ENCODE results near the gene SFXN5. TPM values are rescaled to one million over a fixed set of nuclear protein-coding genes. Genes with fewer than 3 reads are reported as not detected.

Gene SFXN5
- total RNA-seq, 1 donor from 2014 or later: 13.1 TPM

GRCh38 chr2:72979896-72980295 lies 91.6 kb downstream of the SFXN5 start:
- DNase-seq (no peak), ATAC-seq (peak; percentile 91)
- H3K27me3 ChIP-seq: no peaks in the 10 kb centered on the region
- intact Hi-C loops (cut with DNase I): no loop called here
- H3K36me3 ChIP-seq: no peaks in the 10 kb centered on the region
- no peak overlapping the region for H3K4me3 ChIP-seq
- H3K4me1 ChIP-seq: no peaks in the 10 kb centered on the region
- H3K9me3 ChIP-seq: no peaks in the 10 kb centered on the region
- no peak for TF ChIP-seq CTCF (IDR thresholded peaks at IDR 0.05)
- H3K27ac ChIP-seq: no peak overlapping the region

DNA sequence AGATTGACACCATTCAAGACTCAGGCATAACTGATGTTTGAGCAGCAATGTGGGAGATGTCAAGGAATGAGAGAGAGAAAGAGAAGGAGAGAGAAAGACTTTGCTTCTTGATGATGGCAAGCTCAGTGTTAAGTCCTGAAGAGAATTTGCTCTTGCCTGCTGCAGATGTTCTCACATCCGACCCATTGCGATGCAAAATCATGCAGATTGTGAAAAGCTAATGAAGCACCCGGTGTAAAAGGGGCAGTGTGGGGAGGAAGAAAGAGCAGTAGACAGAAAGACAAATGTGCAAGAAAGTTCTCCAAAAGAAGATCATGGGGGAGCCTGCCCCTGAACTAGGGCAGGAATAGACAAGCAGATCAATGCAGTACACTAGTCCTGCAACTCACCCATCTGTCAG lies 96.5 kb downstream of the SFXN5 start:
- intact Hi-C loops (cut with DNase I): no loop called here
- no peak for ATAC-seq
- Histone ChIP-seq H3K27me3 (no peaks in the 10 kb centered on the region), H3K27ac (no peak overlapping the region), H3K9me3 (no peaks in the 10 kb centered on the region), H3K36me3 (no peaks in the 10 kb centered on the region), H3K4me3 (no peak overlapping the region), H3K4me1 (no peaks in the 10 kb centered on the region)
- no peak for TF ChIP-seq CTCF (IDR thresholded peaks at IDR 0.05)
- DNase-seq: no peak

- Histone ChIP-seq H3K9me3 (no peaks in the 10 kb centered on the region), H3K36me3 (no peaks in the 10 kb centered on the region), H3K4me1 (no peaks in the 10 kb centered on the region), H3K27me3 (no peaks in the 10 kb centered on the region), H3K4me3 (no peak overlapping the region), H3K27ac (no peak overlapping the region)
- TF ChIP-seq CTCF (IDR thresholded peaks at IDR 0.05): no peak
- intact Hi-C loops (cut with DNase I): no loop called here
- DNase-seq: no peak
- ATAC-seq: no peak
These were observed 97.1 kb downstream of the SFXN5 start for GRCh38 chr2:72974436-72974754.

DNA sequence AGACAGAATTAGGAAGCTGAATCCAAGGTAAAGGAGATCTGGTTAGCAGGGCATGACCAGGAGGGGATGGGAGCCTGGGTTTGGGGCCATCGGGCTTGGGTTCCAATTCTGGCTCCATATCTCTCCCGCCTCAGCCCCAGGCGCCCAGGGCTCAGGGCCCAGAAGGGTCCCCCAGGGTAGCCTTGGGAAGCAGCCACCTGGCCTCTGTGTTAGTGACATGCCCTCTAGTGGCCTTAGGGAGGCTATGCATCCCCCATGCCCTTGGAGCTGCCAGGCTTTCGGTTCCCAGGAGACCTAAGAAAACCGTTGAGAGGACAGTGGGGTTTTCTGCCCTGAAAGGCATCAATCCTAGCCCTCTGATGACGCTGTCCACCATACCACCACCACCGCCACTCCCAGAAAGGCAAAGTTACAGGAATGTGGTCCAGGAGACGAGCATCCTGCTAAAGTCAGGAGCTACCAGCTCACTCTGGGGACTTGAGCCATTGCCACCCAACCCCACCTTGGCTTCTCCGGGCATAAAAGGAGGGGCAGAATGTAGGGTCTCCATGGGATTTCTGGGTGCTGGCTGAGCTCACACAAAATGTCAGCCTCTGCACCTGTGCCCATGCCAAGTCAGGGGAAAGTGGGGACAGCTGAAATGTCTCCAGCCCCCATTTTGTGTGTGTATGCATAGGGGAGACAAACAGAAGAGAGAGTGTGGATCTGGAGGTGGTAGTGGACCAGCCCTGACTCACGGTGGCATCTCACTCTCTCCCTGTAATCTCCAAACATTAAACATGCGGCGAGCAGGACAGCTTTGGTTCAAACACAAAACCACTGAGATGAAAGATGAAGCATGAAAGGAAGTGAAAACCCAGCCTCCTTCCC lies 97.7 kb downstream of the SFXN5 start:
- Histone ChIP-seq H3K27me3 (no peaks in the 10 kb centered on the region), H3K4me1 (no peaks in the 10 kb centered on the region), H3K9me3 (no peaks in the 10 kb centered on the region), H3K4me3 (no peak overlapping the region), H3K27ac (no peak overlapping the region), H3K36me3 (no peaks in the 10 kb centered on the region)
- TF ChIP-seq CTCF (IDR thresholded peaks at IDR 0.05): peak; percentile 73
- DNase-seq (no peak), ATAC-seq (peak; percentile 87)
- intact Hi-C loops (cut with DNase I): no loop called here

GRCh38 chr2:72973137-72973535 lies 98.4 kb downstream of the SFXN5 start:
- TF ChIP-seq CTCF (IDR thresholded peaks at IDR 0.05): no peak
- H3K9me3 ChIP-seq: no peaks in the 10 kb centered on the region
- no peaks in the 10 kb centered on the region for H3K27me3 ChIP-seq
- H3K4me1 ChIP-seq: no peaks in the 10 kb centered on the region
- H3K36me3 ChIP-seq: no peaks in the 10 kb centered on the region
- H3K4me3 ChIP-seq: no peak overlapping the region
- intact Hi-C loops (cut with DNase I): no loop called here
- ATAC-seq: no peak
- H3K27ac ChIP-seq: no peak overlapping the region
- DNase-seq: no peak
